Panc1 (cell line): ENCODE measurements around the gene RIPOR2.

Experiments used
- SIN3A ChIP-seq: IDR thresholded peaks from 2 replicates; pipeline ENCODE4 v1.6.1; 2012; ENCODE audit warnings: low read depth, mild to moderate bottlenecking, low read length, moderate library complexity, borderline replicate concordance; ENCODE audit not compliant: insufficient read depth
- TF ChIP-seq, protein P1 (sequence below): fragments of 450-650 bp; IDR thresholded peaks from 2 replicates; pipeline ENCODE4 v1.5.1; 2017; ENCODE audit warnings: mild to moderate bottlenecking
- TF ChIP-seq, protein P2 (sequence below), 2 experiments: IDR thresholded peaks; 2 replicates each; pipeline ENCODE4 v1.6.1; 2011 to 2012; ENCODE audit warnings: low read depth in 2 of 2, control low read depth in 1 of 2, low read length in 1 of 2, mild to moderate bottlenecking in 1 of 2, moderate library complexity in 1 of 2; ENCODE audit not compliant: insufficient read depth in 1 of 2

DNA sequence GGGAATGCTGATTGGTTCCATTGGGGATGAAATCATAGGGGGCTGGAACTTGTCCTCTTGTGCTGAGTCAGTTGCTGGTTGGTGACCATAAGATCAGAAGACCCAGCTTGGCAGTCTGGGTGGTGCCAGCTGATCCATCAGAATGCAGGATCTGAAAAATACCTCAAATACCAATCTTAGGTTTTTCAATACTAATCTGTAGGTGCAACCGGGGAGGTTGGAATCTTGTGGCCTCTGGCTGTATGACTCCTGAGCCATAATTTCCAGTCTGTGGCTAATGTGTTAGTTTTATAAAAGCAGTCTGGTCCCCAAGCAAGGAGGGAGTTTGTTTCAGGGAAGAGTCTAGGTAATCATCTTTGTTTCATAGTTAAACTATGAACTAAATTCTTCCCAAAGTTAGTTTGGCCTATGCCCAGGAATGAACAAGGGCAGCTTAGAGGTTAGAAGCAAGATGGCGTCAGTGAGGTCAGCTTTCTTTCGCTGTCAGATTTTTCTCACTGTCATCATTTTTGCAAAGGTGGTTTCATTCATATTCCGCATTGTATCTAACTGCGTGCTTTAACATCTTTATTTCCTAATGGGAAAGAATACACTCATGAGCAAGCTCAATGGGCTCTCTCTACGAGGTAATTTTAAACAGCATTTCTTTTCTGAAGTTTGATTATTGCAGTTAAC is 139.0 kb downstream of the RIPOR2 start:
- TF ChIP-seq, protein P1, sequence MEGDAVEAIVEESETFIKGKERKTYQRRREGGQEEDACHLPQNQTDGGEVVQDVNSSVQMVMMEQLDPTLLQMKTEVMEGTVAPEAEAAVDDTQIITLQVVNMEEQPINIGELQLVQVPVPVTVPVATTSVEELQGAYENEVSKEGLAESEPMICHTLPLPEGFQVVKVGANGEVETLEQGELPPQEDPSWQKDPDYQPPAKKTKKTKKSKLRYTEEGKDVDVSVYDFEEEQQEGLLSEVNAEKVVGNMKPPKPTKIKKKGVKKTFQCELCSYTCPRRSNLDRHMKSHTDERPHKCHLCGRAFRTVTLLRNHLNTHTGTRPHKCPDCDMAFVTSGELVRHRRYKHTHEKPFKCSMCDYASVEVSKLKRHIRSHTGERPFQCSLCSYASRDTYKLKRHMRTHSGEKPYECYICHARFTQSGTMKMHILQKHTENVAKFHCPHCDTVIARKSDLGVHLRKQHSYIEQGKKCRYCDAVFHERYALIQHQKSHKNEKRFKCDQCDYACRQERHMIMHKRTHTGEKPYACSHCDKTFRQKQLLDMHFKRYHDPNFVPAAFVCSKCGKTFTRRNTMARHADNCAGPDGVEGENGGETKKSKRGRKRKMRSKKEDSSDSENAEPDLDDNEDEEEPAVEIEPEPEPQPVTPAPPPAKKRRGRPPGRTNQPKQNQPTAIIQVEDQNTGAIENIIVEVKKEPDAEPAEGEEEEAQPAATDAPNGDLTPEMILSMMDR, result no peak
- TF ChIP-seq SIN3A, result no peak
- TF ChIP-seq, protein P2, sequence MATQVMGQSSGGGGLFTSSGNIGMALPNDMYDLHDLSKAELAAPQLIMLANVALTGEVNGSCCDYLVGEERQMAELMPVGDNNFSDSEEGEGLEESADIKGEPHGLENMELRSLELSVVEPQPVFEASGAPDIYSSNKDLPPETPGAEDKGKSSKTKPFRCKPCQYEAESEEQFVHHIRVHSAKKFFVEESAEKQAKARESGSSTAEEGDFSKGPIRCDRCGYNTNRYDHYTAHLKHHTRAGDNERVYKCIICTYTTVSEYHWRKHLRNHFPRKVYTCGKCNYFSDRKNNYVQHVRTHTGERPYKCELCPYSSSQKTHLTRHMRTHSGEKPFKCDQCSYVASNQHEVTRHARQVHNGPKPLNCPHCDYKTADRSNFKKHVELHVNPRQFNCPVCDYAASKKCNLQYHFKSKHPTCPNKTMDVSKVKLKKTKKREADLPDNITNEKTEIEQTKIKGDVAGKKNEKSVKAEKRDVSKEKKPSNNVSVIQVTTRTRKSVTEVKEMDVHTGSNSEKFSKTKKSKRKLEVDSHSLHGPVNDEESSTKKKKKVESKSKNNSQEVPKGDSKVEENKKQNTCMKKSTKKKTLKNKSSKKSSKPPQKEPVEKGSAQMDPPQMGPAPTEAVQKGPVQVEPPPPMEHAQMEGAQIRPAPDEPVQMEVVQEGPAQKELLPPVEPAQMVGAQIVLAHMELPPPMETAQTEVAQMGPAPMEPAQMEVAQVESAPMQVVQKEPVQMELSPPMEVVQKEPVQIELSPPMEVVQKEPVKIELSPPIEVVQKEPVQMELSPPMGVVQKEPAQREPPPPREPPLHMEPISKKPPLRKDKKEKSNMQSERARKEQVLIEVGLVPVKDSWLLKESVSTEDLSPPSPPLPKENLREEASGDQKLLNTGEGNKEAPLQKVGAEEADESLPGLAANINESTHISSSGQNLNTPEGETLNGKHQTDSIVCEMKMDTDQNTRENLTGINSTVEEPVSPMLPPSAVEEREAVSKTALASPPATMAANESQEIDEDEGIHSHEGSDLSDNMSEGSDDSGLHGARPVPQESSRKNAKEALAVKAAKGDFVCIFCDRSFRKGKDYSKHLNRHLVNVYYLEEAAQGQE (IDR thresholded peaks at IDR 0.05; ENCODE audit: insufficient read depth in 1 of 2, low read depth in 2 of 2, low read length in 1 of 2), result no peak
